GM04503 (cell line): ENCODE measurements around the gene NPAS2.

Experiments
- DNase-seq: peaks from one replicate; pipeline ENCODE4 v3.0.0-alpha.2; 2012; ENCODE audit warnings: low read depth

Gene NPAS2

GRCh38 chr2:100940766-100941645 is 121.1 kb downstream of the NPAS2 start:
- no peak for DNase-seq

DNA sequence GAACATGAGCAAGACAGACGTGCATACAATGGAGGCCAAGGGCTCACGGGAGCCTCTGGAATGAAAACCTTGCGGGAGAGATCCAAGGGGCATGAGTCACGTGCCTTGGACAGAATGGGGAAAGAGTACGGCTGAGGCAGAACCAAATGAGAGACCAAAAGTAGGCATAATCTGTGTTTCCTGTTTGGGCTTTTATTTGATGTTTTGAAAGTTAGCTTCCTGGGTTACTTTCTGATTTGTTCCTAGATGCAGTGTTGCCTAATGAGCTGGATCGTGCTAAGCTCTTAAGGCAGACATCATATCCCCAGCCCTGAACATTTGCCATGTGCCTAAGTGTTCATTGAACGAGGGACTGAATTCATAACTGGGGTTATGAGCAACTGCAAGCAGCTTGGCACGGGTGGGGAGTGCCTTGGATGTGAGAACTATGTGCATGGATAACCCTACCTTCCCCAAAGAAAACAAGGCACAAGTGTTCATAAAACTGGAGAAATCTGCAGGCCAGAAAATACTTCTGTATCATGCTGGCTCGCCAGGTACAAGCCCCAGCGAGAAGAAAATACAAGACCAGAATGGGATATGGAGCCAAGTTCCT is 121.8 kb downstream of the NPAS2 start:
- DNase-seq, result no peak

DNA sequence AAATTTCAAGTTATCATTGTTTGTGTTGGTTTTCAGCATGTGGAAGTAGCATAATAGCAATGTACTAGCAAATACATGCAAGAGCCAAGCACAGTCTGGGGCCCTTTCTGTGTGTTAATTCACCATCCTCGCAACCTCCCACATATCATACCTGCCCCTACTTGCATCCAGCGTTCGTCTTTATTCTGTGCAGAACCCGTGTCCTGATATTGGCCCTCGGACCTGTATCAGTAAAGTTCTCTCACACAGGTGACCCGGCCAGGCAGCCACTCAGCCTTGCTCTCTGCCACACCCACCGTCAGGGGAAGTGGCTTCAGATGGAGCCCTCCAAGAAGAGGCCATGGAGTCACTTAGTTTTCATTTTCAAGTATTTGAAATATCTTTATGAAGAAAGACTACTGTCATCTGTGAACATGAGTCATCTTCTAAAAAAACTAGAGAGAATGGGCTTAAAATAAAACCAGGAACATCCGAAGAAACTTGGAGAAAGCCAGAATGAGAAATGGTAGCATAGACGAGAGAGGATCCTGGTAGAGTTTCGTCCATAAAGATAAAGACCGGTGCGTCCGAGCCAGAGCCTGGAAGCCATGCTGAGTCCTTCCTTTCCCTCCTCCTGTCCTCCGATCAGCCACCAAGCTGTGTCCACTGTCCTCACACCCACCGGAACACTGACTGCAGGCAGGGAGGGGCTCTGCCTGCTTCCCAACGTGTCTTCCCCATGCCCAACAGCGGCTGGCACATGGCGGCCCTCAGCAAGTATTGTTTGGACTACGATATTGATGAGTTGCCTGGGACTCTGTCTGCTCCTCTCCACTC is 124.9 kb downstream of the NPAS2 start:
- no peak for DNase-seq

GRCh38 chr2:100945433-100945740 is 125.4 kb downstream of the NPAS2 start:
- no peak for DNase-seq

GRCh38 chr2:100945930-100946607 is 126.1 kb downstream of the NPAS2 start:
- DNase-seq, result no peak

- no peak for DNase-seq
These were observed 129.2 kb downstream of the NPAS2 start for GRCh38 chr2:100948942-100949811.

- DNase-seq, result no peak
These were observed 132.6 kb downstream of the NPAS2 start for GRCh38 chr2:100952512-100952911.

- no peak for DNase-seq
These were observed 133.6 kb downstream of the NPAS2 start for GRCh38 chr2:100953406-100954043.

DNA sequence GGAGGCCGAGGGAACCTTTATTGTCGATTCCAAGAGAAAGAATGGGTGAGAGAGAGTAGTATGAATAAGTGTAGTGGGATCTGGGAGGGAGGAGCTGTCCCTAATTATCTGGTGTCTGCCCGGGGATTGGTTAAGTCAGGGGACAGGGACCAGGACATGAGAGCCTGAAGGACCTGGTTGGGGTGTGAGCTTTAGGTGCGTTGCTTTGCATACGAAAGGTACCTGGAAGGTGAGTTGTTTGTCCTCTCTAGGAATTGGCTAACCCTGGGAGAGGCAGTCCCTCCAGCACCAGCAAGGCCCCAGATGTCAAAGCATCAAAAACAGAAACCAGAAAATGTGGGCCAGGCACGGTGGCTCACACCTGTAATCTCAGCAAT is 134.1 kb downstream of the NPAS2 start:
- DNase-seq, result no peak

GRCh38 chr2:100955226-100955625 is 135.3 kb downstream of the NPAS2 start:
- no peak for DNase-seq

- no peak for DNase-seq
These were observed 136.1 kb downstream of the NPAS2 start for GRCh38 chr2:100956081-100956480.

GRCh38 chr2:100957996-100958653 is 138.2 kb downstream of the NPAS2 start:
- peak; percentile 99 for DNase-seq

GRCh38 chr2:100959225-100959880 is 139.4 kb downstream of the NPAS2 start:
- no peak for DNase-seq

GRCh38 chr2:100960688-100961087 is 140.7 kb downstream of the NPAS2 start:
- DNase-seq, result no peak

DNA sequence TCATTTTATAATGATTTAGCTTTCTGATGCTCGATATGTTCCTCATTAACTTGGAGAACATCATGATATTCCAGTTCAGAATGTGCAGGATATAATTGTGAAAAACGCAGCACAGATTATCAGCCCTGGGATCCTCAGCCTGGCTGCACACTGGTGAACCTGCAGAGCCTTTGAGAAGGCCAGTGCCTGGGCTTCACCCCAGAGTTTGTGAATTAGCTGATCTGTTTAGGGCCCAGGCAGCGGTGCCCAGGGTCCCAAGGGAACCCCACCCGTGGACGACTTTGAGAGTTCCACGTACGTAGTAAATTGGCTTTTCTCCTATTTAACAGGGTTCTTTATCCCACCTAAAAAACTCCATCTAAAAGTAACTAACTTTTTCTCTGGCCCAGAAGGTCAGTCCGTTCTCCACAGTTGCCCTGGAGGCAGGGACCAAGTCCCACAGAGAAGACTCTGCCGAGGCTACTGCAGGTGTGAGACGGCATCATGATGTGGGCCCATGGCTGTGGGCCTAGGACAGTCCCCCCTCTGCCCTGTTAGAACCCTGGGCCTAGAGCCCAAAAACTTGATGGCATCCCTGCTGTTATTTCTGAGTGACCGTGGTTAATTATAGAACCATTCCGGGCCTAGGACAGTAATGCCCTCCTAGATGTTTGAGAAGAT is 142.6 kb downstream of the NPAS2 start:
- DNase-seq, result no peak

DNA sequence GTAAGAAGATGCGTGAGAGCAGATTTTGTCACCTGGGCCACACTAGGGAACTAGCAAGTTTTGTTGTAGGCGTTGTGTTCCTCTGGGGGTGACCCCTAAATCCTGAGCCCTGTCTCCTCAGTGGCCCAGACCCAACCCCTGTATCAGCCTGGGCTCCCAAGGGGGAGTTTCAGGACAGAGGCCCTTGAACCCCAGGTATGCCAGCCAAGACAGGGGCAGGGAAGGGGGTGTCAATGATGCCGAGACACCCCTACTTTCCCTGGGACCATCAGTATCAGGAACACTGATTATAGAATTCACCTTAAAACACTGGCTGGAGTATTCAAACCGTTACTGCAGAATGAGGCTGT is 143.1 kb downstream of the NPAS2 start:
- DNase-seq, result no peak

DNA sequence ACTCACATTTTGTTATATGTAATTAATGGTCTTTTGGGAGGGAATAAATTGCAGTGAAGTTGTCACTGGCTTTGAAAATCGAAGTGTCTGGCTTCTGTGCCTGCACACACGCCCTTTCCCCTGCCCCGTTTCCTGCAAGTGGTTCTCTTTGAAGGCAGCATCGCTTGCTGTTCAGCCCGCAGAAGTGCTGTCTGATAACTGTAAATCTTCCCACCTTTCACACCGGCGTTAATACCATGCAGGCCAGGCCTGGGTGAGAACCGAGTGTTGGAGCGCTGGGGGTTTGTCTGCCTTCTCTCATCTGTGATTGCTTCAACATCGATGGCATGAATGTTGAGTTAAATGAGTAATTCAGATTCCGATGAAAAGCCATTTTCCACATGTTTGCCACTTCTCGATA is 144.3 kb downstream of the NPAS2 start:
- DNase-seq, result no peak

GRCh38 chr2:100964681-100965169 is 144.8 kb downstream of the NPAS2 start:
- no peak for DNase-seq

DNA sequence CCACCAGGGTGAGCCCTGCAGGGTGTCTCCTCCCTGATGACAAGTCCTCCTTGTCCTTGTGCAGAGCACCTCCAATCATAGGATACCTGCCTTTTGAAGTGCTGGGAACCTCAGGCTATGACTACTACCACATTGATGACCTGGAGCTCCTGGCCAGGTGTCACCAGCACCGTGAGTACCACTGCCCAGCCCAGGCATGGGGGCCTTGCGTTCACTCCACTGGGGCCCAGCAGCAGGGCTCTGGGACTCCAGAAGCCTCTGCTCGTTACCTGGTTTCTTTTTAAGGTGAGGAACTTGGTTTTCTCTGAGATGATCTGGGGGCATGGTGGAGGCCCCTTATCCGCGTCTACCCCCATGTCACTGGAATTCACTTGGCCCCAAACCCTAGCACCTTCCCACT is 145.7 kb downstream of the NPAS2 start:
- DNase-seq, result no peak
